ENCODE results near the gene SLC7A4.
"Not testable (repeated sequence)": the region's sequence is repeated elsewhere in the genome, so short reads cannot be mapped to it uniquely, and the experiment has no call there.

SLC7A4 gene

GRCh38 chr22:21012446-21013407 is 19.6 kb downstream of the SLC7A4 start:
- ChIA-PET CTCF (no interaction called here), POLR2A (ENCODE audit: low non-redundant PET) (no interaction called here)
- H3K27ac ChIP-seq: peak overlapping the region; percentile 92
- DNase-seq (ENCODE audit: low spot score): no peak
- no peak for TF ChIP-seq CTCF (conservative IDR thresholded peaks at IDR 0.05; ENCODE audit: low read depth)

- CTCF ChIA-PET: interaction anchor here (0.6 kb wide), 1 partner anchor 889 kb away, joined by 3 read pairs; no protein-coding TSS in a partner anchor
- no peak for TF ChIP-seq CTCF (conservative IDR thresholded peaks at IDR 0.05; ENCODE audit: low read depth)
- no peak overlapping the region for H3K27ac ChIP-seq
- no peak for DNase-seq (ENCODE audit: low spot score)
- POLR2A ChIA-PET (ENCODE audit: low non-redundant PET): no interaction called here
These were observed 21.8 kb downstream of the SLC7A4 start for GRCh38 chr22:21010426-21011113.

GRCh38 chr22:21009638-21010425 is 22.5 kb downstream of the SLC7A4 start:
- no peak for DNase-seq (ENCODE audit: low spot score)
- no peak for TF ChIP-seq CTCF (conservative IDR thresholded peaks at IDR 0.05; ENCODE audit: low read depth)
- ChIA-PET CTCF (interaction anchor here (0.6 kb wide), 1 partner anchor 890 kb away, joined by 3 read pairs; no protein-coding TSS in a partner anchor), POLR2A (ENCODE audit: low non-redundant PET) (no interaction called here)
- no peak overlapping the region for H3K27ac ChIP-seq

GRCh38 chr22:21009208-21009607 is 23.2 kb downstream of the SLC7A4 start:
- POLR2A ChIA-PET (ENCODE audit: low non-redundant PET); H3K27ac ChIP-seq; CTCF ChIA-PET; DNase-seq (ENCODE audit: low spot score): not testable (repeated sequence)

- POLR2A ChIA-PET (ENCODE audit: low non-redundant PET): no interaction called here
- CTCF ChIA-PET: interaction anchor here (0.6 kb wide), 1 partner anchor 621 kb away, joined by 3 read pairs; no protein-coding TSS in a partner anchor
- no peak for DNase-seq (ENCODE audit: low spot score)
- no peak for TF ChIP-seq CTCF (conservative IDR thresholded peaks at IDR 0.05; ENCODE audit: low read depth)
- H3K27ac ChIP-seq: peak overlapping the region; percentile 99
These were observed 28.6 kb downstream of the SLC7A4 start for GRCh38 chr22:21003782-21004181.

- POLR2A ChIA-PET (ENCODE audit: low non-redundant PET): interaction anchor here (1.5 kb wide), 1 partner anchor 19 kb away, joined by 6 read pairs; the partner anchor contains the start of gene LZTR1
- CTCF ChIA-PET: no interaction called here
- DNase-seq (ENCODE audit: low spot score): peak; percentile 83
- TF ChIP-seq CTCF (conservative IDR thresholded peaks at IDR 0.05; ENCODE audit: low read depth): no peak
- H3K27ac ChIP-seq: peak within 1 kb of the TSS; percentile 99
These were observed 30.6 kb downstream of the SLC7A4 start, which contains the start of gene THAP7 for GRCh38 chr22:21001601-21002325. Gene THAP7, minus strand, starts transcription at chr22:21002118. Its CDS starts 207 bp downstream, at chr22:21001911.
